Esophagus squamous epithelium (tissue), 5 donors: ENCODE results near the gene GPR3. TPM values are rescaled to one million over a fixed set of nuclear protein-coding genes. Genes with fewer than 3 reads are reported as not detected.

Experiments used
- DNase-seq: peaks from one replicate; lab custom pipeline; 2025; lab: John Stamatoyannopoulos, UW
- H3K27ac ChIP-seq, 4 donors: fragments of 200-600 bp; sonication (generic); one replicate each; pipeline ENCODE4 v1.5.1; 2016 to 2019; ENCODE audit warnings: mild to moderate bottlenecking in 1 of 4
- H3K27me3 ChIP-seq, 4 donors: fragments of 200-600 bp; sonication (generic); 1 replicate in 3 of 4; 2 replicates in 1 of 4; pipeline versions ENCODE4 v1.5.1 to v1.6.0; 2017 to 2021; ENCODE audit warnings: antibody characterized with exemption in 1 of 4
- H3K36me3 ChIP-seq, 3 donors: fragments of 200-600 bp; sonication (generic); one replicate each; pipeline ENCODE4 v1.5.1; 2016 to 2019
- H3K4me1 ChIP-seq, 3 donors: fragments of 200-600 bp; sonication (generic); one replicate each; pipeline ENCODE4 v1.5.1; 2017 to 2019
- H3K4me3 ChIP-seq, 4 donors: fragments of 200-600 bp; sonication (generic); 1 replicate in 3 of 4; 2 replicates in 1 of 4; pipeline ENCODE4 v1.5.1; 2016 to 2019; ENCODE audit warnings: mild to moderate bottlenecking in 2 of 4, moderate library complexity in 1 of 4
- H3K9me3 ChIP-seq, 3 donors: fragments of 200-600 bp; sonication (generic); one replicate each; pipeline ENCODE4 v1.5.1; 2016 to 2019
- CTCF ChIP-seq, 6 experiments: fragments of 450-650 bp in 4 of 6; fragments of 200-600 bp in 2 of 6; sonication (generic) in 2 of 6; IDR thresholded peaks; one replicate each; pipeline ENCODE4 v1.5.1; 2016 to 2019; ENCODE audit warnings: antibody characterized with exemption in 6 of 6, mild to moderate bottlenecking in 4 of 6, moderate library complexity in 4 of 6
- POLR2A ChIP-seq, 4 donors: fragments of 450-650 bp; IDR thresholded peaks; one replicate each; pipeline ENCODE4 v1.6.1; 2017; ENCODE audit warnings: antibody characterized with exemption in 4 of 4, mild to moderate bottlenecking in 4 of 4, moderate library complexity in 3 of 4
- WGBS, 2 donors: methylation state at CpG; one replicate each; pipeline ENCODE4 v1.1.5; 2018; 5-methylcytosine and 5-hydroxymethylcytosine counted together
- intact Hi-C: fragments of 100-400 bp; cut with DNase I; formaldehyde crosslinking; loops from one replicate; pipeline ENCODE4 v1.15.0; 2022
- total RNA-seq, 4 donors: library from RNA; depleted of rRNA; stranded (reverse); fragments of >200 nt; gene quantifications; one replicate each; pipeline ENCODE4 v1.1.0, GENCODE V29; 2016
- donor health status: DM: yes; HTN: yes; CAD: no.

Gene GPR3
- total RNA-seq, 4 donors from 2014 or later: 0.38 TPM; not detected in 3

GRCh38 chr1:27379564-27380122 is 12.8 kb upstream of the GPR3 start:
- peaks cover 26 to 70% (median 31%) of the 10 kb centered on the region in 3 donors for H3K4me1 ChIP-seq
- no peak for TF ChIP-seq CTCF (IDR thresholded peaks at IDR 0.05)
- TF ChIP-seq POLR2A (IDR thresholded peaks at IDR 0.05): no peak
- H3K9me3 ChIP-seq: no peaks in the 10 kb centered on the region
- 33 to 37% methylated on average over 3 to 4 of the region's 11 CpGs for WGBS, 2 donors
- no peaks in the 10 kb centered on the region for H3K36me3 ChIP-seq
- intact Hi-C loops: no loop called here
- H3K4me3 ChIP-seq: no peak overlapping the region
- no peak for DNase-seq
- H3K27ac ChIP-seq: peak overlapping the region; percentile 76 to 85 (median 80)
- peaks cover 0 to 12% (median 0%) of the 10 kb centered on the region in 4 donors for H3K27me3 ChIP-seq

DNA sequence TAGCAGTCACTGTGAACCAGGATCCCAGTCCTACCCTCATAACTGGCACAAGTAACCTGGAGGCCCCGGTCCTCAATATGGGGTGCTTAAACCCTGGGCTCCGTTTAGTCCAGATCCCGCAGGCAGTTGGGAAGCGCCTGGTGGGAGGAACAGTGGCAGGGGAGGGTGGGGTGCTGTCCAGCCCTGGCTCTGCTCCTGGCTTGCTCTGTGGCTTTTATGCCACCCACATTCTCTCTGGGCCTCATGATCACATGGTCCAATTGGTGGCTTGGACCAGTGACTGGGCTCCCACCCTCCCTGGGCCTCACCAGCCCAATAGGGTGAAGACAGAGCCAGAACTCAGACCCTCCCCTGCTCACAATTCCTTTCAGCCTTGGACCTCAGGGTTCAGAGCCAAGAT is 12.2 kb upstream of the GPR3 start:
- peaks cover 26 to 70% (median 31%) of the 10 kb centered on the region in 3 donors for H3K4me1 ChIP-seq
- H3K36me3 ChIP-seq: no peaks in the 10 kb centered on the region
- TF ChIP-seq CTCF (IDR thresholded peaks at IDR 0.05) (no peak), POLR2A (IDR thresholded peaks at IDR 0.05) (no peak)
- WGBS, 2 donors: no CpG with 5 or more reads among the region's 4 CpGs
- H3K9me3 ChIP-seq: no peaks in the 10 kb centered on the region
- H3K27me3 ChIP-seq: peaks cover 0 to 12% (median 0%) of the 10 kb centered on the region in 4 donors
- peak overlapping the region; percentile 76 to 85 (median 80) for H3K27ac ChIP-seq
- intact Hi-C loops: no loop called here
- DNase-seq: no peak
- H3K4me3 ChIP-seq: no peak overlapping the region

GRCh38 chr1:27380766-27381733 is 11.4 kb upstream of the GPR3 start:
- H3K9me3 ChIP-seq: no peaks in the 10 kb centered on the region
- no peaks in the 10 kb centered on the region for H3K36me3 ChIP-seq
- H3K27ac ChIP-seq: peak overlapping the region; percentile 76 to 85 (median 80)
- no peak for DNase-seq
- WGBS, 2 donors: 42 to 54% methylated on average over 5 to 9 of the region's 12 CpGs
- peaks cover 26 to 70% (median 31%) of the 10 kb centered on the region in 3 donors for H3K4me1 ChIP-seq
- peaks cover 0 to 12% (median 0%) of the 10 kb centered on the region in 4 donors for H3K27me3 ChIP-seq
- H3K4me3 ChIP-seq: peak overlapping the region in 2 of 4 donors; percentile 51 to 64
- peak in 1 of 4 donors; percentile 31 for TF ChIP-seq POLR2A (IDR thresholded peaks at IDR 0.05)
- TF ChIP-seq CTCF (IDR thresholded peaks at IDR 0.05): no peak
- intact Hi-C loops: no loop called here

- H3K4me1 ChIP-seq: peaks cover 26 to 66% (median 31%) of the 10 kb centered on the region in 3 donors
- H3K4me3 ChIP-seq: peak overlapping the region; percentile 51 to 64 (median 56)
- intact Hi-C loops: no loop called here
- DNase-seq: no peak
- no peaks in the 10 kb centered on the region for H3K9me3 ChIP-seq
- TF ChIP-seq POLR2A (IDR thresholded peaks at IDR 0.05) (no peak), CTCF (IDR thresholded peaks at IDR 0.05) (no peak)
- H3K36me3 ChIP-seq: no peaks in the 10 kb centered on the region
- 41 to 88% methylated on average over 4 to 7 of the region's 18 CpGs for WGBS, 2 donors
- peaks cover 0 to 12% (median 0%) of the 10 kb centered on the region in 4 donors for H3K27me3 ChIP-seq
- peak overlapping the region; percentile 78 to 87 (median 84) for H3K27ac ChIP-seq
Measured at GRCh38 chr1:27381969-27382762, 10.3 kb upstream of the GPR3 start.
